GM23338 (cell line): ENCODE data around the gene MLF2. TPM values are rescaled to one million over a fixed set of nuclear protein-coding genes. Genes with fewer than 3 reads are reported as not detected.
"Not testable (repeated sequence)": the region's sequence is repeated elsewhere in the genome, so short reads cannot be mapped to it uniquely, and the experiment has no call there.

Experiments
- ATAC-seq: fragments of 200-7000 bp; cut with Tn5 transposase; 3 replicates; pipeline ENCODE4 v1.9.1; 2020
- DNase-seq: peaks from one replicate; pipeline ENCODE4 v3.0.0-alpha.2; 2015; ENCODE audit warnings: low spot score
- H2AFZ ChIP-seq: fragments of 200-600 bp; sonication (generic); 2 replicates; pipeline ENCODE4 v1.8.0; 2016; ENCODE audit warnings: antibody characterized with exemption, mild to moderate bottlenecking, moderate library complexity
- H3F3A ChIP-seq: fragments of 200-600 bp; sonication (generic); replicated peaks from 2 replicates; pipeline ENCODE4 v1.8.0; 2017; ENCODE audit warnings: antibody characterized with exemption, mixed run types, low read depth
- H3K27ac ChIP-seq: fragments of 200-600 bp; sonication (generic); 2 replicates; pipeline ENCODE4 v1.6.1; 2016; ENCODE audit warnings: low read depth
- H3K27me3 ChIP-seq: fragments of 200-600 bp; sonication (generic); 2 replicates; pipeline ENCODE4 v1.8.0; 2016; ENCODE audit warnings: mild to moderate bottlenecking, mixed run types, moderate library complexity; ENCODE audit not compliant: insufficient read depth
- H3K36me3 ChIP-seq: fragments of 200-600 bp; sonication (generic); 2 replicates; pipeline ENCODE4 v1.8.0; 2016; ENCODE audit warnings: mild to moderate bottlenecking; ENCODE audit not compliant: insufficient read depth
- H3K4me1 ChIP-seq: fragments of 200-600 bp; sonication (generic); 2 replicates; pipeline ENCODE4 v1.8.0; 2016; ENCODE audit warnings: mild to moderate bottlenecking, moderate library complexity; ENCODE audit not compliant: insufficient read depth
- H3K4me2 ChIP-seq: fragments of 200-600 bp; sonication (generic); 2 replicates; pipeline ENCODE4 v1.7.1; 2017; ENCODE audit warnings: mixed run types
- H3K4me3 ChIP-seq: fragments of 200-600 bp; sonication (generic); 2 replicates; pipeline ENCODE4 v1.6.1; 2016; ENCODE audit warnings: mixed run types
- H3K79me2 ChIP-seq: fragments of 200-600 bp; sonication (generic); replicated peaks from 2 replicates; pipeline ENCODE4 v1.8.0; 2017; ENCODE audit warnings: mild to moderate bottlenecking; ENCODE audit not compliant: insufficient read depth
- H3K9me2 ChIP-seq: fragments of 200-600 bp; sonication (generic); 2 replicates; pipeline ENCODE4 v1.8.0; 2017; ENCODE audit not compliant: insufficient read depth
- H4K20me1 ChIP-seq: fragments of 200-600 bp; sonication (generic); replicated peaks from 2 replicates; pipeline ENCODE4 v1.8.0; 2017; ENCODE audit warnings: mild to moderate bottlenecking; ENCODE audit not compliant: insufficient read depth
- H3K27ac Mint-ChIP-seq: 2 replicates; pipeline ENCODE4 v1.8.0; 2020; ENCODE audit warnings: inconsistent platforms, mild to moderate bottlenecking, moderate library complexity, mixed read lengths
- H3K27me3 Mint-ChIP-seq: 3 replicates; pipeline ENCODE4 v1.8.0; 2022; ENCODE audit warnings: low read depth, mild to moderate bottlenecking, moderate library complexity, mixed read lengths, inconsistent platforms; ENCODE audit not compliant: insufficient read depth, poor library complexity
- H3K36me3 Mint-ChIP-seq: 3 replicates; pipeline ENCODE4 v1.8.0; 2021; ENCODE audit warnings: low read depth, mild to moderate bottlenecking, inconsistent platforms, moderate library complexity, mixed read lengths
- H3K4me1 Mint-ChIP-seq: 3 replicates; pipeline ENCODE4 v1.8.0; 2020; ENCODE audit warnings: mild to moderate bottlenecking, inconsistent platforms, mixed read lengths
- H3K4me3 Mint-ChIP-seq: 3 replicates; pipeline ENCODE4 v1.8.0; 2021; ENCODE audit warnings: moderate library complexity, mild to moderate bottlenecking, inconsistent platforms, mixed read lengths
- H3K9me3 Mint-ChIP-seq: 3 replicates; pipeline ENCODE4 v1.8.0; 2020; ENCODE audit warnings: moderate library complexity, mild to moderate bottlenecking, inconsistent platforms, mixed read lengths
- CREB1 ChIP-seq: fragments of 250-450 bp; sonication (Bioruptor Pico); IDR thresholded peaks from 2 replicates; pipeline ENCODE4 v1.5.0; 2020; ENCODE audit warnings: low read depth, mild to moderate bottlenecking, moderate library complexity
- CTCF ChIP-seq, 2 experiments: fragments of 200-600 bp in 1 of 2; sonication (generic) in 1 of 2; conservative IDR thresholded peaks; 2 replicates each; pipeline versions ENCODE4 v1.5.1 to v1.6.1; 2016 to 2017; ENCODE audit warnings: antibody characterized with exemption in 2 of 2, low read depth in 2 of 2, mild to moderate bottlenecking in 2 of 2, moderate library complexity in 1 of 2
- EZH2 ChIP-seq: fragments of 200-600 bp; sonication (generic); IDR thresholded peaks from one replicate; pipeline ENCODE4 v1.8.0; 2017; ENCODE audit warnings: antibody characterized with exemption, mild to moderate bottlenecking, low read depth; ENCODE audit not compliant: unreplicated experiment
- EZH2phosphoT487 ChIP-seq: fragments of 200-600 bp; sonication (generic); IDR thresholded peaks from one replicate; pipeline ENCODE4 v1.8.1; 2018; ENCODE audit warnings: antibody characterized with exemption; ENCODE audit not compliant: unreplicated experiment
- JUNB ChIP-seq: IDR thresholded peaks from one replicate; pipeline ENCODE4 v1.6.1; 2016; ENCODE audit warnings: antibody characterized with exemption; ENCODE audit not compliant: unreplicated experiment
- NANOG ChIP-seq: IDR thresholded peaks from 2 replicates; pipeline ENCODE4 v1.6.1; 2016; ENCODE audit warnings: antibody characterized with exemption, borderline replicate concordance
- REST ChIP-seq: IDR thresholded peaks from one replicate; pipeline ENCODE4 v1.6.1; 2018; ENCODE audit warnings: antibody characterized with exemption; ENCODE audit not compliant: unreplicated experiment
- STAT1 ChIP-seq: IDR thresholded peaks from one replicate; pipeline ENCODE4 v1.6.1; 2016; ENCODE audit warnings: antibody characterized with exemption; ENCODE audit not compliant: unreplicated experiment
- ZNF114 ChIP-seq: fragments of 250-450 bp; sonication (Bioruptor Pico); IDR thresholded peaks from 2 replicates; pipeline ENCODE4 v1.5.0; 2020; ENCODE audit warnings: mild to moderate bottlenecking, moderate library complexity
- ZNF331 ChIP-seq: fragments of 250-450 bp; sonication (Bioruptor Pico); IDR thresholded peaks from 2 replicates; pipeline ENCODE4 v1.5.0; 2020; ENCODE audit warnings: low read depth, mild to moderate bottlenecking, moderate library complexity
- polyA plus RNA-seq: library from polyadenylated mRNA; unstranded; fragments of >200 nt; fragmentation: Nextera tagmentation; extraction: Ambion mirVana; gene quantifications from 2 replicates; pipeline ENCODE4 v1.2.1, GENCODE V29; 2016
- total RNA-seq: library from RNA; depleted of rRNA; stranded (reverse); fragments of >200 nt; shearing (Covaris generic); gene quantifications from 2 replicates; pipeline ENCODE4 v1.2.3, GENCODE V29; 2014

Gene MLF2
- total and polyA plus RNA-seq, 2 experiments from 2014 or later, result 280 to 289 TPM

GRCh38 chr12:6742834-6743233 is 10.1 kb downstream of the MLF2 start (continued):
- TF ChIP-seq REST (no peak), ZNF114 (no peak), EZH2 (no peak), JUNB (no peak), ZNF331 (CRISPR knock-in tag) (no peak), CREB1 (CRISPR knock-in tag) (no peak), STAT1 (no peak), CTCF (conservative IDR thresholded peaks at IDR 0.05; ENCODE audit: low read depth in 2 of 2) (no peak), NANOG (no peak), EZH2phosphoT487 (no peak)

GRCh38 chr12:6742080-6742479 is 10.9 kb downstream of the MLF2 start:
- not testable (repeated sequence) for H3K4me1 Mint-ChIP-seq, H3K9me2 ChIP-seq, H4K20me1 ChIP-seq, ATAC-seq, H3K4me1 ChIP-seq, H3K79me2 ChIP-seq, H2AFZ ChIP-seq, H3K27ac ChIP-seq, H3K27me3 Mint-ChIP-seq, H3K36me3 ChIP-seq, H3K4me3 Mint-ChIP-seq, H3F3A ChIP-seq, H3K4me3 ChIP-seq, H3K27ac Mint-ChIP-seq, H3K9me3 Mint-ChIP-seq, H3K27me3 ChIP-seq, DNase-seq, H3K4me2 ChIP-seq
- peaks cover 20% of the 10 kb centered on the region for H3K36me3 Mint-ChIP-seq
